ENCODE results near the gene MB21D2. TPM values are rescaled to one million over a fixed set of nuclear protein-coding genes. Genes with fewer than 3 reads are reported as not detected.

The MB21D2 gene
- total and polyA plus RNA-seq, 2 of the 8 experiments (the other 6 are each of a cell fraction or from before 2014, with no cell fraction given): 10.0 to 21.0 TPM

DNA sequence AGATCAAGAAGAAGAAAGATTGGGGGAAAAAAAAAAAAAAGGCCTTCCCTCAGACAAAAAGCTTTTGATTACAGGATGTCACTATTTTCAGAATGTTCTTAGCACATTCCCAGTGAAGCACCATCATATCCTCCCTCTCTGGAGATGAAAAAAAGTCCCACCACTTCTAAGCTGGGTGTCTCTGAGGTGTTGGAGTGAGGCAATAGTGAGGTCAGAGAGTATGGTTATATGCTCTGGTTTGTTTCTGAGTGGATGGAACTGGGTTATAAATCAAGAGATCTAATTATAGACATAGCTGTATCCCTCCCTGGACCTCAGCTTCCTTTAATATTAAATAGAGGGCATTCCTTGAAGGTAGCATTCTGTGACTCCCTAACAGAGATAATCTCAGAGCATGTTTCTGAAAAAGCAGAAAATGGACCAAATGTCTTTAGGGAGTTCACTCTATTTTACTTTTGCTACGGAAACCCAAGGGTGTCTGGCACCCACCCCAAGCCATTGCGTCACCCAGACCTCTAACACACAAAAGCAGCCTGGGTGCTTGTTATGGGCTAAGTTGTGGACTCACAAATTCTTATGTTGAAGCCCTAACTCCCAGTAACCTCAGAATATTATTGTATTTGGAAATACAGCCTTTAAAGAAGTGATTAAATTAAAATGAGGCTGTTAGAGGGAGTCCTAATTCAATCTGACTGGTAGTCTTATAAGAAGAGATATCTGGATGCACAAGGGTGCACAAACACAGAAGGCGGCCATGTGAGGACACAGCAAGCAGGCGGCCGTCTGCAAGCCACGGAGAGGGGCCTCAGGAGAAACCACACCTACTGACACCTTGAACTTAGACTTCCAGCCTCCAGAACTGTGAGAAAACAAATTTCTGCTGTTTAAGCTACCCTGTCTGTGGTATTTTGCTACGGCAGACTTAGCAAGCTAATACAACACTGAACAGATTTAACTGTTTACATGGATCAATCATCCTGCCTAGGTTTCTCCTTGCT is 81.5 kb downstream of the MB21D2 start (continued):
- TF ChIP-seq TCF12 (IDR thresholded peaks at IDR 0.05; ENCODE audit: low read depth, low read length): no peak
- no peak for TF ChIP-seq PHF8 (conservative IDR thresholded peaks at IDR 0.05; ENCODE audit: low read depth, low read length)
- no peak for TF ChIP-seq RAD21 (IDR thresholded peaks at IDR 0.05 in 1 of 2, conservative IDR thresholded peaks at IDR 0.05 in 1 of 2; ENCODE audit: low read depth in 2 of 2, low read length in 2 of 2)
- TF ChIP-seq EGR1 (IDR thresholded peaks at IDR 0.05; ENCODE audit: borderline replicate concordance, low read depth, low read length): no peak
- no peak for TF ChIP-seq CHD2 (IDR thresholded peaks at IDR 0.05; ENCODE audit: low read length)
- no peak for TF ChIP-seq CHD1 (IDR thresholded peaks at IDR 0.05; ENCODE audit: low read depth, low read length)
- no peak for TF ChIP-seq JUND (IDR thresholded peaks at IDR 0.05; ENCODE audit: low read length)
- TF ChIP-seq, protein P1, sequence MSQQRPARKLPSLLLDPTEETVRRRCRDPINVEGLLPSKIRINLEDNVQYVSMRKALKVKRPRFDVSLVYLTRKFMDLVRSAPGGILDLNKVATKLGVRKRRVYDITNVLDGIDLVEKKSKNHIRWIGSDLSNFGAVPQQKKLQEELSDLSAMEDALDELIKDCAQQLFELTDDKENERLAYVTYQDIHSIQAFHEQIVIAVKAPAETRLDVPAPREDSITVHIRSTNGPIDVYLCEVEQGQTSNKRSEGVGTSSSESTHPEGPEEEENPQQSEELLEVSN (IDR thresholded peaks at IDR 0.05): no peak
- no peak for TF ChIP-seq TBP (IDR thresholded peaks at IDR 0.05; ENCODE audit: low read depth, low read length)
- TF ChIP-seq KDM1A (IDR thresholded peaks at IDR 0.05; ENCODE audit: borderline replicate concordance, low read length): no peak
- no peak for TF ChIP-seq KDM5A (IDR thresholded peaks at IDR 0.05; ENCODE audit: low read length)

Measured in H1 (cell line).